Keratinocyte (primary cell): ENCODE measurements around the gene NCR2. TPM values are rescaled to one million over a fixed set of nuclear protein-coding genes. Genes with fewer than 3 reads are reported as not detected.

Experiments
- DNase-seq: peaks from one replicate; pipeline ENCODE4 v3.0.0-alpha.2; 2011; ENCODE audit warnings: low read depth, missing footprints, low spot score
- FAIRE-seq: peaks from 2 replicates; lab custom pipeline; 2011; peaks lifted over from hg19 to GRCh38; lab: Jason Lieb, UNC
- H2AFZ ChIP-seq: 2 replicates; pipeline ENCODE4 v1.6.0; 2012; ENCODE audit warnings: low read length, control low read depth, inconsistent platforms; ENCODE audit not compliant: control insufficient read depth
- H3K27ac ChIP-seq: 2 replicates; pipeline ENCODE4 v1.5.1; 2011; ENCODE audit warnings: low read length; ENCODE audit not compliant: control insufficient read depth, insufficient read depth
- H3K27me3 ChIP-seq: 3 replicates; pipeline ENCODE4 v1.6.0; 2011; ENCODE audit warnings: low read length; ENCODE audit not compliant: control insufficient read depth, insufficient read depth; ENCODE audit errors: extremely low read depth
- H3K36me3 ChIP-seq, 2 experiments: 2 replicates in 1 of 2; 3 replicates in 1 of 2; pipeline ENCODE4 v1.5.1; 2011; ENCODE audit warnings: low read length in 2 of 2, mild to moderate bottlenecking in 1 of 2; ENCODE audit not compliant: control insufficient read depth in 2 of 2, insufficient read depth in 2 of 2; ENCODE audit errors: extremely low read depth in 1 of 2
- H3K4me1 ChIP-seq: 3 replicates; pipeline ENCODE4 v1.5.1; 2011; ENCODE audit warnings: low read length; ENCODE audit not compliant: control insufficient read depth, insufficient read depth; ENCODE audit errors: extremely low read depth
- H3K4me2 ChIP-seq: 3 replicates; pipeline ENCODE4 v1.6.0; 2011; ENCODE audit warnings: low read depth, low read length; ENCODE audit not compliant: control insufficient read depth, insufficient read depth; ENCODE audit errors: extremely low read depth
- H3K4me3 ChIP-seq, 3 experiments: fragments of 200-600 bp in 1 of 3; sonication (generic) in 1 of 3; 2 replicates in 2 of 3; 3 replicates in 1 of 3; pipeline ENCODE4 v1.5.1; 2011 to 2016; ENCODE audit warnings: low read length in 3 of 3, mild to moderate bottlenecking in 3 of 3, control low read depth in 2 of 3, inconsistent platforms in 1 of 3, low read depth in 1 of 3, mixed read lengths in 1 of 3, mixed run types in 1 of 3, moderate library complexity in 1 of 3; ENCODE audit not compliant: control insufficient read depth in 2 of 3, insufficient read depth in 2 of 3; ENCODE audit errors: extremely low read depth in 1 of 3
- H3K79me2 ChIP-seq: 2 replicates; pipeline ENCODE4 v1.6.0; 2012; ENCODE audit warnings: low read length; ENCODE audit not compliant: control insufficient read depth, insufficient read depth
- H3K9ac ChIP-seq: 3 replicates; pipeline ENCODE4 v1.6.0; 2011; ENCODE audit warnings: low read length; ENCODE audit not compliant: control insufficient read depth, insufficient read depth; ENCODE audit errors: extremely low read depth
- H3K9me1 ChIP-seq: 3 replicates; pipeline ENCODE4 v1.6.0; 2011; ENCODE audit warnings: low read length; ENCODE audit not compliant: control insufficient read depth, insufficient read depth; ENCODE audit errors: extremely low read depth
- H3K9me3 ChIP-seq: 2 replicates; pipeline ENCODE4 v1.5.1; 2012; ENCODE audit warnings: low read depth, low read length; ENCODE audit not compliant: control insufficient read depth
- H4K20me1 ChIP-seq: 3 replicates; pipeline ENCODE4 v1.6.0; 2011; ENCODE audit warnings: low read length; ENCODE audit not compliant: control insufficient read depth, insufficient read depth; ENCODE audit errors: extremely low read depth
- EZH2 ChIP-seq: IDR thresholded peaks from one replicate; pipeline ENCODE4 v1.6.1; 2012; ENCODE audit warnings: inconsistent platforms, mild to moderate bottlenecking, low read length, moderate library complexity
- dilution Hi-C: fragments of 300-500 bp; cut with MboI; formaldehyde crosslinking; loops from one replicate; pipeline ENCODE4 v1.7.0; 2020; ENCODE audit warnings: low sequenced_read_pairs; ENCODE audit not compliant: extremely low pct_ligation_motif_present
- polyA plus RNA-seq, 5 experiments: library from polyadenylated mRNA; depleted of rRNA in 3 of 5; stranded (reverse) in 3 of 5; stranded (forward) in 1 of 5; unstranded in 1 of 5; fragments of >200 nt; gene quantifications; 1 replicate in 1 of 5; 2 replicates in 3 of 5; 3 replicates in 1 of 5; pipeline versions ENCODE4 v1.2.1 to v1.2.3, GENCODE V29; 2011 to 2012; ENCODE audit warnings: missing spikeins in 2 of 5, low read depth in 1 of 5, low replicate concordance in 1 of 5
- TF ChIP-seq, protein P1 (sequence below), 3 experiments: IDR thresholded peaks in 1 of 3; conservative IDR thresholded peaks in 1 of 3; optimal IDR thresholded peaks in 1 of 3; 2 replicates in 2 of 3; 3 replicates in 1 of 3; pipeline versions ENCODE3 to v1.5.1; 2011; ENCODE audit warnings: low read length in 3 of 3, mild to moderate bottlenecking in 3 of 3, moderate library complexity in 2 of 3, control low read depth in 1 of 3, inconsistent platforms in 1 of 3; ENCODE audit not compliant: insufficient read depth in 2 of 3; ENCODE audit errors: extremely low read depth in 1 of 3

NCR2 gene
- polyA plus RNA-seq, 1 donor (not counting 4 experiments of a cell fraction or from before 2014, with no cell fraction given) = not detected

DNA sequence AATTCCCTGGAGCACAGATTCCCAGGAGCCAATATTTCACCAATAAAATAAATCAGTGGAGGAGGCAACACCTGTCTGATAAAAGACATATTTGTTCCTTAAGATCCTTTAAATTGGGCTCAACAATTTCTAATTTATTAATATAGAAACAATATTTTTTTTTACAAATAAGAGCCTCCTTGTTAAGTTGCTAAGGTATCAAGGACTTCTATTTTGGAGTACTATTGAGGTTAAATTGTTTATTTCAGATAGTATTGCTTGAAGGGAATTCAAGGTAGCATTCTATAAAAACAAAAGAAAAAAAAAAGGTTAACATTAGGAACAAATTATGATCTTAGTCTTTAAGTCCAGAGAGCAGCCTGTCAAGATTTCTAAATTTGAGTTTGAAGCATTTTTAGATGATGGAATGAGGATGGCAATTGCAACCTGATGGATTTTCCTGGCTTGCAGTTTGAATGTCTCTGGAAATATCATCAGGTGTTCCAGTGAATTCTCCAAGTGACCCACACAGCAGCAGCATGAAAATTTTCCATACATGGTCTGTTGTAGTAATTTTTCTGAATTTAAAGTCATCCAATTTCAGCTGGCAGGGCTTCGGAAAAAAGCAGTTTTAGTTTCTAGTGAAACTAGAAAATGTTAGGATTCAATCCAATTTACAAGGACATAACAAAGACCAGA, 19.3 kb upstream of the NCR2 start:
- Histone ChIP-seq H4K20me1 (peaks cover 2% of the 10 kb centered on the region), H3K79me2 (no peaks in the 10 kb centered on the region), H3K9me3 (no peaks in the 10 kb centered on the region), H3K4me2 (no peak overlapping the region), H3K36me3 (no peaks in the 10 kb centered on the region), H2AFZ (no peak overlapping the region), H3K4me1 (no peaks in the 10 kb centered on the region), H3K4me3 (no peak overlapping the region), H3K9ac (no peak overlapping the region), H3K27me3 (peaks cover 17% of the 10 kb centered on the region), H3K9me1 (no peaks in the 10 kb centered on the region), H3K27ac (no peak overlapping the region)
- FAIRE-seq (no peak), DNase-seq (no peak)
- dilution Hi-C loops = no loop called here
- TF ChIP-seq, protein P1, sequence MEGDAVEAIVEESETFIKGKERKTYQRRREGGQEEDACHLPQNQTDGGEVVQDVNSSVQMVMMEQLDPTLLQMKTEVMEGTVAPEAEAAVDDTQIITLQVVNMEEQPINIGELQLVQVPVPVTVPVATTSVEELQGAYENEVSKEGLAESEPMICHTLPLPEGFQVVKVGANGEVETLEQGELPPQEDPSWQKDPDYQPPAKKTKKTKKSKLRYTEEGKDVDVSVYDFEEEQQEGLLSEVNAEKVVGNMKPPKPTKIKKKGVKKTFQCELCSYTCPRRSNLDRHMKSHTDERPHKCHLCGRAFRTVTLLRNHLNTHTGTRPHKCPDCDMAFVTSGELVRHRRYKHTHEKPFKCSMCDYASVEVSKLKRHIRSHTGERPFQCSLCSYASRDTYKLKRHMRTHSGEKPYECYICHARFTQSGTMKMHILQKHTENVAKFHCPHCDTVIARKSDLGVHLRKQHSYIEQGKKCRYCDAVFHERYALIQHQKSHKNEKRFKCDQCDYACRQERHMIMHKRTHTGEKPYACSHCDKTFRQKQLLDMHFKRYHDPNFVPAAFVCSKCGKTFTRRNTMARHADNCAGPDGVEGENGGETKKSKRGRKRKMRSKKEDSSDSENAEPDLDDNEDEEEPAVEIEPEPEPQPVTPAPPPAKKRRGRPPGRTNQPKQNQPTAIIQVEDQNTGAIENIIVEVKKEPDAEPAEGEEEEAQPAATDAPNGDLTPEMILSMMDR (optimal IDR thresholded peaks at IDR 0.05 in 1 of 3, IDR thresholded peaks at IDR 0.05 in 1 of 3, conservative IDR thresholded peaks at IDR 0.05 in 1 of 3; ENCODE audit: extremely low read depth in 1 of 3, insufficient read depth in 2 of 3, low read length in 3 of 3) = no peak
- TF ChIP-seq EZH2 = no peak

DNA sequence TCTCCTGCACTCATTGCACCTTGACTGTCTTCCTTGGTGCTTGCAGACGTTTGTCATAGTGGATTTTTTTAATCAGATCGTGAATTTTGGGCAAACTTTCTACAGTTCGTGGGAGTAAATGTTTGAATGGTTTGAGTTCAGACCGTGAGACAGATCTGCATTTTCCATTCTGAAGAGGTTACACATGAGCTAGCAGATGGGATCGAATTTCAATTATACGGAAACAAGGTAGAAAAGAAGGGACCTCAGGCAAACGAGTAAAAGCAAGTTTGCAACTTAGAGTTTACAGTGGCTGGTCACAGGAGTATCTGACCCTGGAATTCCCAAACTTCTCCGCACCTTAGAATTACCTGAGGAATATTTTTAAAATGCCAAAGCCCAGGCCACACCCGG, 17.2 kb upstream of the NCR2 start:
- H3K36me3 ChIP-seq = no peaks in the 10 kb centered on the region
- H4K20me1 ChIP-seq = peaks cover 2% of the 10 kb centered on the region
- TF ChIP-seq EZH2 = no peak
- TF ChIP-seq, protein P1 (optimal IDR thresholded peaks at IDR 0.05 in 1 of 3, IDR thresholded peaks at IDR 0.05 in 1 of 3, conservative IDR thresholded peaks at IDR 0.05 in 1 of 3; ENCODE audit: extremely low read depth in 1 of 3, insufficient read depth in 2 of 3, low read length in 3 of 3) = no peak
- H3K9me1 ChIP-seq = no peaks in the 10 kb centered on the region
- no peak overlapping the region for H3K27ac ChIP-seq
- H3K4me3 ChIP-seq = peak overlapping the region in 1 of 3 experiments; percentile 44
- no peaks in the 10 kb centered on the region for H3K4me1 ChIP-seq
- H3K4me2 ChIP-seq = peak overlapping the region; percentile 89
- DNase-seq (no peak), FAIRE-seq (no peak)
- dilution Hi-C loops = no loop called here
- H3K9ac ChIP-seq = no peak overlapping the region
- no peaks in the 10 kb centered on the region for H3K79me2 ChIP-seq
- no peaks in the 10 kb centered on the region for H3K9me3 ChIP-seq
- peaks cover 17% of the 10 kb centered on the region for H3K27me3 ChIP-seq
- H2AFZ ChIP-seq = no peak overlapping the region
